ENCODE results near the gene ORC5.

DNA sequence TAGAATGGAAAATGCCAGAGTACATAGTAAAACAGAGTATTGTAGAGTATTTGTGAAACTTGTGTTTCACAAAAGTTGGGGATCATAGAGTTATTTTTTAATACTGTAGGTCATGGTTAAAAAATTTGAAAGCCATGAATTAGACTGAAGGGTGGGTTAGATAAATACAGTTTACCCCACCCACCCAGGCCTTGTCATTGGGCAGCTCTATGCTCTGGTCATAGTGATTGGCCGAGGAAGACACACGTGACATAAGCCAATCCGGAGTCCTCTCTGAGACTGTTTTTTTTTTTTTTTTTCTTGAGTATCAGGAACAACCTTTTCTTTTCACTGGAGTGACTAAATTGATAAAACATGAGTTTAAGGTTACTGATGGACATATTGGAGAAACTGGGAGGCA, 33.3 kb upstream of the ORC5 start:
- TF ChIP-seq, protein P1, sequence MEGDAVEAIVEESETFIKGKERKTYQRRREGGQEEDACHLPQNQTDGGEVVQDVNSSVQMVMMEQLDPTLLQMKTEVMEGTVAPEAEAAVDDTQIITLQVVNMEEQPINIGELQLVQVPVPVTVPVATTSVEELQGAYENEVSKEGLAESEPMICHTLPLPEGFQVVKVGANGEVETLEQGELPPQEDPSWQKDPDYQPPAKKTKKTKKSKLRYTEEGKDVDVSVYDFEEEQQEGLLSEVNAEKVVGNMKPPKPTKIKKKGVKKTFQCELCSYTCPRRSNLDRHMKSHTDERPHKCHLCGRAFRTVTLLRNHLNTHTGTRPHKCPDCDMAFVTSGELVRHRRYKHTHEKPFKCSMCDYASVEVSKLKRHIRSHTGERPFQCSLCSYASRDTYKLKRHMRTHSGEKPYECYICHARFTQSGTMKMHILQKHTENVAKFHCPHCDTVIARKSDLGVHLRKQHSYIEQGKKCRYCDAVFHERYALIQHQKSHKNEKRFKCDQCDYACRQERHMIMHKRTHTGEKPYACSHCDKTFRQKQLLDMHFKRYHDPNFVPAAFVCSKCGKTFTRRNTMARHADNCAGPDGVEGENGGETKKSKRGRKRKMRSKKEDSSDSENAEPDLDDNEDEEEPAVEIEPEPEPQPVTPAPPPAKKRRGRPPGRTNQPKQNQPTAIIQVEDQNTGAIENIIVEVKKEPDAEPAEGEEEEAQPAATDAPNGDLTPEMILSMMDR (conservative IDR thresholded peaks at IDR 0.05): no peak
- no peak for TF ChIP-seq ZFX (IDR thresholded peaks at IDR 0.05)
